ENCODE measurements around the gene ZNF709. TPM values are rescaled to one million over a fixed set of nuclear protein-coding genes. Genes with fewer than 3 reads are reported as not detected.
A peak's percentile ranks its signal among the peaks of the same experiment; 100 is the strongest.
"Not testable (repeated sequence)": the region's sequence is repeated elsewhere in the genome, so short reads cannot be mapped to it uniquely, and the experiment has no call there.

ZNF709 gene
- total RNA-seq, 1 experiment from 2014 or later = 10.1 TPM

GRCh38 chr19:12481781-12482508 is 2.7 kb downstream of the ZNF709 start:
- Histone ChIP-seq H3K36me3 (ENCODE audit: insufficient read depth, low read length) (peaks cover 1% of the 10 kb centered on the region; the same call in 1 of the 2 replicates), H3K4me1 (ENCODE audit: low read length) (peaks cover 32% of the 10 kb centered on the region), H3K9ac (ENCODE audit: low read length) (peak overlapping the region; percentile 19; the same call in 1 of the 2 replicates), H2AFZ (ENCODE audit: low read length) (no peak overlapping the region), H4K20me1 (ENCODE audit: insufficient read depth, low read depth, low read length) (no peaks in the 10 kb centered on the region), H3K9me2 (replicated peaks; ENCODE audit: insufficient read depth, low read length) (no peaks in the 10 kb centered on the region), H3K79me2 (ENCODE audit: low read length) (peaks cover 71% of the 10 kb centered on the region), H3K4me2 (ENCODE audit: low read depth, low read length, poor library complexity, severe bottlenecking) (peak overlapping the region; percentile 96), H3K4me3 (ENCODE audit: low read length) (peak overlapping the region; percentile 26; the same call in 1 of the 2 replicates), H3K27ac (ENCODE audit: low read length) (0 out of 2 replicates have a peak overlapping the region, but pooled peaks have one; percentile 24), H3K9me3 (ENCODE audit: low read length) (no peaks in the 10 kb centered on the region), H3K27me3 (ENCODE audit: low read length) (no peaks in the 10 kb centered on the region)
- DNase-seq = no peak

GRCh38 chr19:12478234-12478941 is 6.2 kb downstream of the ZNF709 start:
- Histone ChIP-seq H3K27me3 (ENCODE audit: low read length) (no peaks in the 10 kb centered on the region), H3K4me2 (ENCODE audit: low read depth, low read length, poor library complexity, severe bottlenecking) (no peak overlapping the region), H3K36me3 (ENCODE audit: insufficient read depth, low read length) (peaks cover 18% of the 10 kb centered on the region; the same call in 1 of the 2 replicates), H3K27ac (ENCODE audit: low read length) (no peak overlapping the region), H4K20me1 (ENCODE audit: insufficient read depth, low read depth, low read length) (no peaks in the 10 kb centered on the region), H2AFZ (ENCODE audit: low read length) (no peak overlapping the region), H3K9me2 (replicated peaks; ENCODE audit: insufficient read depth, low read length) (no peaks in the 10 kb centered on the region), H3K9ac (ENCODE audit: low read length) (no peak overlapping the region), H3K79me2 (ENCODE audit: low read length) (peaks cover 94% of the 10 kb centered on the region), H3K4me3 (ENCODE audit: low read length) (no peak overlapping the region), H3K9me3 (ENCODE audit: low read length) (peaks cover 16% of the 10 kb centered on the region), H3K4me1 (ENCODE audit: low read length) (peaks cover 15% of the 10 kb centered on the region)
- no peak for DNase-seq

GRCh38 chr19:12467651-12468050 is 17.0 kb downstream of the ZNF709 start:
- H3K27ac ChIP-seq (ENCODE audit: low read length); H3K9me2 ChIP-seq (replicated peaks; ENCODE audit: insufficient read depth, low read length); H3K9ac ChIP-seq (ENCODE audit: low read length); H4K20me1 ChIP-seq (ENCODE audit: insufficient read depth, low read depth, low read length); H3K4me2 ChIP-seq (ENCODE audit: low read depth, low read length, poor library complexity, severe bottlenecking); H3K4me3 ChIP-seq (ENCODE audit: low read length); H2AFZ ChIP-seq (ENCODE audit: low read length); DNase-seq; H3K4me1 ChIP-seq (ENCODE audit: low read length); H3K27me3 ChIP-seq (ENCODE audit: low read length): not testable (repeated sequence)
- Histone ChIP-seq H3K9me3 (ENCODE audit: low read length) (peaks cover 58% of the 10 kb centered on the region), H3K79me2 (ENCODE audit: low read length) (peaks cover 32% of the 10 kb centered on the region), H3K36me3 (ENCODE audit: insufficient read depth, low read length) (peaks cover 31% of the 10 kb centered on the region)

- Histone ChIP-seq H3K9me3 (ENCODE audit: low read length) (peaks cover 53% of the 10 kb centered on the region), H3K4me2 (ENCODE audit: low read depth, low read length, poor library complexity, severe bottlenecking) (no peak overlapping the region), H3K36me3 (ENCODE audit: insufficient read depth, low read length) (peaks cover 31% of the 10 kb centered on the region)
These were observed 19.4 kb downstream of the ZNF709 start for GRCh38 chr19:12465211-12465610.

GRCh38 chr19:12464769-12465168 is 19.8 kb downstream of the ZNF709 start:
- H3K36me3 ChIP-seq (ENCODE audit: insufficient read depth, low read length) = peaks cover 31% of the 10 kb centered on the region
- H3K27me3 ChIP-seq (ENCODE audit: low read length) = no peaks in the 10 kb centered on the region
- no peak overlapping the region for H3K4me2 ChIP-seq (ENCODE audit: low read depth, low read length, poor library complexity, severe bottlenecking)
- no peak overlapping the region for H2AFZ ChIP-seq (ENCODE audit: low read length)
- no peak for DNase-seq
- peaks cover 8% of the 10 kb centered on the region; the same call in 1 of the 2 replicates for H3K79me2 ChIP-seq (ENCODE audit: low read length)
- peaks cover 48% of the 10 kb centered on the region for H3K9me3 ChIP-seq (ENCODE audit: low read length)
- H3K4me3 ChIP-seq (ENCODE audit: low read length) = no peak overlapping the region
- no peak overlapping the region for H3K9ac ChIP-seq (ENCODE audit: low read length)
- H3K27ac ChIP-seq (ENCODE audit: low read length) = no peak overlapping the region
- no peaks in the 10 kb centered on the region for H3K4me1 ChIP-seq (ENCODE audit: low read length)
- H4K20me1 ChIP-seq (ENCODE audit: insufficient read depth, low read depth, low read length) = no peaks in the 10 kb centered on the region
- no peaks in the 10 kb centered on the region for H3K9me2 ChIP-seq (replicated peaks; ENCODE audit: insufficient read depth, low read length)

More at GRCh38 chr19:12465211-12465610, 19.4 kb downstream of the ZNF709 start:
- H3K9ac ChIP-seq (ENCODE audit: low read length) = no peak overlapping the region
- no peaks in the 10 kb centered on the region for H3K4me1 ChIP-seq (ENCODE audit: low read length)
- H2AFZ ChIP-seq (ENCODE audit: low read length) = no peak overlapping the region
- H3K4me3 ChIP-seq (ENCODE audit: low read length) = no peak overlapping the region
- no peaks in the 10 kb centered on the region for H3K27me3 ChIP-seq (ENCODE audit: low read length)
- no peak overlapping the region for H3K27ac ChIP-seq (ENCODE audit: low read length)
- H3K79me2 ChIP-seq (ENCODE audit: low read length) = peaks cover 12% of the 10 kb centered on the region; the same call in 1 of the 2 replicates
- no peaks in the 10 kb centered on the region for H3K9me2 ChIP-seq (replicated peaks; ENCODE audit: insufficient read depth, low read length)
- no peaks in the 10 kb centered on the region for H4K20me1 ChIP-seq (ENCODE audit: insufficient read depth, low read depth, low read length)
- no peak for DNase-seq

GRCh38 chr19:12464139-12464538 is 20.5 kb downstream of the ZNF709 start:
- H3K9me3 ChIP-seq (ENCODE audit: low read length) = peaks cover 51% of the 10 kb centered on the region

GRCh38 chr19:12453495-12453894 is 31.1 kb downstream of the ZNF709 start:
- Histone ChIP-seq H3K27ac (ENCODE audit: low read length) (no peak overlapping the region), H3K9me3 (ENCODE audit: low read length) (peaks cover 22% of the 10 kb centered on the region), H4K20me1 (ENCODE audit: insufficient read depth, low read depth, low read length) (no peaks in the 10 kb centered on the region), H2AFZ (ENCODE audit: low read length) (no peak overlapping the region), H3K36me3 (ENCODE audit: insufficient read depth, low read length) (no peaks in the 10 kb centered on the region), H3K4me3 (ENCODE audit: low read length) (no peak overlapping the region), H3K9ac (ENCODE audit: low read length) (no peak overlapping the region), H3K4me1 (ENCODE audit: low read length) (no peaks in the 10 kb centered on the region), H3K4me2 (ENCODE audit: low read depth, low read length, poor library complexity, severe bottlenecking) (no peak overlapping the region), H3K9me2 (replicated peaks; ENCODE audit: insufficient read depth, low read length) (no peaks in the 10 kb centered on the region), H3K79me2 (ENCODE audit: low read length) (no peaks in the 10 kb centered on the region), H3K27me3 (ENCODE audit: low read length) (no peaks in the 10 kb centered on the region)
- DNase-seq = no peak

More at GRCh38 chr19:12464139-12464538, 20.5 kb downstream of the ZNF709 start:
- H3K79me2 ChIP-seq (ENCODE audit: low read length); H3K4me2 ChIP-seq (ENCODE audit: low read depth, low read length, poor library complexity, severe bottlenecking); H2AFZ ChIP-seq (ENCODE audit: low read length); H3K9me2 ChIP-seq (replicated peaks; ENCODE audit: insufficient read depth, low read length); H3K27me3 ChIP-seq (ENCODE audit: low read length); H4K20me1 ChIP-seq (ENCODE audit: insufficient read depth, low read depth, low read length); H3K9ac ChIP-seq (ENCODE audit: low read length); H3K4me1 ChIP-seq (ENCODE audit: low read length); H3K4me3 ChIP-seq (ENCODE audit: low read length); DNase-seq; H3K27ac ChIP-seq (ENCODE audit: low read length): not testable (repeated sequence)
- peaks cover 36% of the 10 kb centered on the region for H3K36me3 ChIP-seq (ENCODE audit: insufficient read depth, low read length)

GRCh38 chr19:12450844-12451243 is 33.8 kb downstream of the ZNF709 start:
- Histone ChIP-seq H3K4me3 (ENCODE audit: low read length) (no peak overlapping the region), H3K4me2 (ENCODE audit: low read depth, low read length, poor library complexity, severe bottlenecking) (no peak overlapping the region), H4K20me1 (ENCODE audit: insufficient read depth, low read depth, low read length) (no peaks in the 10 kb centered on the region), H3K79me2 (ENCODE audit: low read length) (no peaks in the 10 kb centered on the region), H3K36me3 (ENCODE audit: insufficient read depth, low read length) (no peaks in the 10 kb centered on the region), H3K27me3 (ENCODE audit: low read length) (no peaks in the 10 kb centered on the region), H3K27ac (ENCODE audit: low read length) (no peak overlapping the region), H3K9me2 (replicated peaks; ENCODE audit: insufficient read depth, low read length) (no peaks in the 10 kb centered on the region), H3K9me3 (ENCODE audit: low read length) (peaks cover 16% of the 10 kb centered on the region), H3K4me1 (ENCODE audit: low read length) (no peaks in the 10 kb centered on the region), H3K9ac (ENCODE audit: low read length) (no peak overlapping the region), H2AFZ (ENCODE audit: low read length) (no peak overlapping the region)
- no peak for DNase-seq
